Esophagus squamous epithelium (tissue), 4 donors: Measurements from ENCODE around the gene HERC5.

Experiments
- POLR2A ChIP-seq, 4 donors: fragments of 450-650 bp; IDR thresholded peaks; one replicate each; pipeline ENCODE4 v1.6.1; 2017; ENCODE audit warnings: antibody characterized with exemption in 4 of 4, mild to moderate bottlenecking in 4 of 4, moderate library complexity in 3 of 4
- TF ChIP-seq, protein P1 (sequence below), 6 experiments: fragments of 450-650 bp in 4 of 6; fragments of 200-600 bp in 2 of 6; sonication (generic) in 2 of 6; IDR thresholded peaks; one replicate each; pipeline ENCODE4 v1.5.1; 2016 to 2019; ENCODE audit warnings: antibody characterized with exemption in 6 of 6, mild to moderate bottlenecking in 4 of 6, moderate library complexity in 4 of 6

DNA sequence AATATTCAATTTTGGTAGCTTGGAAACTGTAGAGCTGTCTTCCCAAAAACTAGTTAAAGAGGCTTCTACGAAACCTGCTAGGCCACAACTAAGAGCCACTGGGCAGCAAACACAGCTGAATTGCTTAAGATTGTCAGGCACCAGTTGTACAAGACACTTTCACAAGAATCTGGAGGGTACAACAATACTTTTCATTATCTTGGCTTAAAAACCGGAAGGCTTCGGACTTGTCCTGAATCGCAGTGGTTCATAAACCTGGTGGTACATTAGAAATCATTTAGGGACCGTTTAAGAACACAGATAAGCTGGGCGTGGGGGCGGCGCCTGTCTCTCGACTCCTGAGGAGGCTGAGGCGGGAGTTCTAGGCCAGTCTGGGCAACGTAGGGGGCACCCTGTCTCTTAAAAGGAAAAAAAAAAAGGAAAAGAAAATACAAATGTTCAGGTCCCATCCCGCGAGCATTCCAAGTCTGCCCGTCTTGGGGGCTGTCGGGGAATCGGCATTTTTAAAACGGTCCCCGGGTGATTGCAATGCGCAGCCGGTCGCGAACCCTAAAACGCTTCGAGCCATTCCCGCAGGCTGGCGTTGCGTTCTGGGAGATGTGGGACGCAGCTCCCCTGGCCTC lies 65.9 kb downstream of the HERC5 start:
- TF ChIP-seq, protein P1, sequence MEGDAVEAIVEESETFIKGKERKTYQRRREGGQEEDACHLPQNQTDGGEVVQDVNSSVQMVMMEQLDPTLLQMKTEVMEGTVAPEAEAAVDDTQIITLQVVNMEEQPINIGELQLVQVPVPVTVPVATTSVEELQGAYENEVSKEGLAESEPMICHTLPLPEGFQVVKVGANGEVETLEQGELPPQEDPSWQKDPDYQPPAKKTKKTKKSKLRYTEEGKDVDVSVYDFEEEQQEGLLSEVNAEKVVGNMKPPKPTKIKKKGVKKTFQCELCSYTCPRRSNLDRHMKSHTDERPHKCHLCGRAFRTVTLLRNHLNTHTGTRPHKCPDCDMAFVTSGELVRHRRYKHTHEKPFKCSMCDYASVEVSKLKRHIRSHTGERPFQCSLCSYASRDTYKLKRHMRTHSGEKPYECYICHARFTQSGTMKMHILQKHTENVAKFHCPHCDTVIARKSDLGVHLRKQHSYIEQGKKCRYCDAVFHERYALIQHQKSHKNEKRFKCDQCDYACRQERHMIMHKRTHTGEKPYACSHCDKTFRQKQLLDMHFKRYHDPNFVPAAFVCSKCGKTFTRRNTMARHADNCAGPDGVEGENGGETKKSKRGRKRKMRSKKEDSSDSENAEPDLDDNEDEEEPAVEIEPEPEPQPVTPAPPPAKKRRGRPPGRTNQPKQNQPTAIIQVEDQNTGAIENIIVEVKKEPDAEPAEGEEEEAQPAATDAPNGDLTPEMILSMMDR (IDR thresholded peaks at IDR 0.05) = no peak
- no peak for TF ChIP-seq POLR2A (IDR thresholded peaks at IDR 0.05)
